Measurements from ENCODE around the gene TMEM109. TPM values are rescaled to one million over a fixed set of nuclear protein-coding genes. Genes with fewer than 3 reads are reported as not detected.

TMEM109 gene
- total RNA-seq, 1 donor from 2014 or later: 72.8 TPM

DNA sequence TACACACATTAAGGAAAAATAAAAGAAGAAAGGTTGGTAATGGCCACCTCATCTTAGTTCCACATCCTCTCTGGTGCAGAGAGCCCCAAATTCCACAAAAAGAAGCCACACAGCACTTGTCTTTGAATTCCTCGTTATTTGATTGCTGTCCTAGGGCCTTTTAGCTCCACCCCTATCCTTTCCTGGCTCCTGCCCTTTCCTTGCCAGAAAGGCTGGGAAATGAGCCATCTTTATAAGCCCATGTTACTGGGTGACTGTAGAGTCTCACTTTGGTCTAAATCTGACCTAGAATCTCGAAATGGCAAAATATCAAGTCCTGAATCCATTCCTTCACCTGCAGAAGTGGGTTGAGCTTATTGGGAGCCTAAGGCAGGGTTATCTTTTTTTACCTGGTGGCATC lies 6.0 kb downstream of the TMEM109 start:
- Histone ChIP-seq H4K20me1 (ENCODE audit: insufficient read depth, low read length) (peaks cover 28% of the 10 kb centered on the region), H2AFZ (ENCODE audit: low read depth, low read length) (no peak overlapping the region), H3K9me3 (ENCODE audit: insufficient read depth, low read depth, low read length) (no peaks in the 10 kb centered on the region), H3K4me2 (ENCODE audit: low read length) (no peak overlapping the region), H3K27ac (ENCODE audit: low read depth, low read length) (no peak overlapping the region), H3K27me3 (ENCODE audit: insufficient read depth, low read length) (no peaks in the 10 kb centered on the region), H3K9ac (ENCODE audit: low read length) (no peak overlapping the region), H3K4me3 (ENCODE audit: insufficient read depth, low read depth, low read length) (no peak overlapping the region), H3K4me1 (ENCODE audit: insufficient read depth, low read length) (peaks cover 31% of the 10 kb centered on the region), H3K36me3 (ENCODE audit: insufficient read depth, low read length) (peaks cover 15% of the 10 kb centered on the region), H3K79me2 (ENCODE audit: insufficient read depth, low read length) (peaks cover 51% of the 10 kb centered on the region)
- no peaks in the 10 kb centered on the region for H3K27me3 Mint-ChIP-seq (ENCODE audit: low read depth, unreplicated experiment)
- no peak for DNase-seq (ENCODE audit: low read depth)
- peaks cover 1% of the 10 kb centered on the region for H3K9me3 Mint-ChIP-seq (ENCODE audit: unreplicated experiment)
- FAIRE-seq: no peak
- H3K27ac Mint-ChIP-seq (ENCODE audit: unreplicated experiment): no peak overlapping the region
- no peak for TF ChIP-seq EZH2 (IDR thresholded peaks at IDR 0.05; ENCODE audit: insufficient read depth, low read length)
- TF ChIP-seq, protein P1, sequence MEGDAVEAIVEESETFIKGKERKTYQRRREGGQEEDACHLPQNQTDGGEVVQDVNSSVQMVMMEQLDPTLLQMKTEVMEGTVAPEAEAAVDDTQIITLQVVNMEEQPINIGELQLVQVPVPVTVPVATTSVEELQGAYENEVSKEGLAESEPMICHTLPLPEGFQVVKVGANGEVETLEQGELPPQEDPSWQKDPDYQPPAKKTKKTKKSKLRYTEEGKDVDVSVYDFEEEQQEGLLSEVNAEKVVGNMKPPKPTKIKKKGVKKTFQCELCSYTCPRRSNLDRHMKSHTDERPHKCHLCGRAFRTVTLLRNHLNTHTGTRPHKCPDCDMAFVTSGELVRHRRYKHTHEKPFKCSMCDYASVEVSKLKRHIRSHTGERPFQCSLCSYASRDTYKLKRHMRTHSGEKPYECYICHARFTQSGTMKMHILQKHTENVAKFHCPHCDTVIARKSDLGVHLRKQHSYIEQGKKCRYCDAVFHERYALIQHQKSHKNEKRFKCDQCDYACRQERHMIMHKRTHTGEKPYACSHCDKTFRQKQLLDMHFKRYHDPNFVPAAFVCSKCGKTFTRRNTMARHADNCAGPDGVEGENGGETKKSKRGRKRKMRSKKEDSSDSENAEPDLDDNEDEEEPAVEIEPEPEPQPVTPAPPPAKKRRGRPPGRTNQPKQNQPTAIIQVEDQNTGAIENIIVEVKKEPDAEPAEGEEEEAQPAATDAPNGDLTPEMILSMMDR (IDR thresholded peaks at IDR 0.05; ENCODE audit: insufficient read depth, low read depth, low read length): no peak
- peaks cover 17% of the 10 kb centered on the region for H3K4me1 Mint-ChIP-seq (ENCODE audit: low read depth, unreplicated experiment)
- no peak overlapping the region for H3K4me3 Mint-ChIP-seq (ENCODE audit: unreplicated experiment)
- peaks cover 18% of the 10 kb centered on the region for H3K36me3 Mint-ChIP-seq (ENCODE audit: low read depth, unreplicated experiment)

DNA sequence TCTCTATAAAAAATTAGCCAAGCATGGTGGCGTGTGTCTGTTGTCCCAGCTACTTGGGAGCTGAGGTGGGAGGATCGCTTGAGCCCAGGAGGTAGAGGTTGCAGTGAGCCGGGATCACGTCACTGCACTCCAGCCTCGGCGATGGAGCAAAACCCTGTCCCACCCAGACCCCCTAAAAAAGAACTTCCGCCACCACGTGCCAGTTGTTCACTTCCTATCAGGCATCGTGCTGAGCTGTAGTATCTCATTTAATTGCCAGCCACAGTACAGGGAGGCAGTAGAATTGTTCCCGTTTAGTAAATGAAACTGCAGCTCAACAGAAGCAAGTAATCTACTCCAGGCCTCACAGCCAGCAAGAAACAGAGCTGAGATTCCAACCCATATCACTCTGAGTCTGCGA lies 7.3 kb downstream of the TMEM109 start:
- no peak for FAIRE-seq
- no peak overlapping the region for H3K27ac ChIP-seq (ENCODE audit: low read depth, low read length)
- no peaks in the 10 kb centered on the region for H3K27me3 Mint-ChIP-seq (ENCODE audit: low read depth, unreplicated experiment)

DNA sequence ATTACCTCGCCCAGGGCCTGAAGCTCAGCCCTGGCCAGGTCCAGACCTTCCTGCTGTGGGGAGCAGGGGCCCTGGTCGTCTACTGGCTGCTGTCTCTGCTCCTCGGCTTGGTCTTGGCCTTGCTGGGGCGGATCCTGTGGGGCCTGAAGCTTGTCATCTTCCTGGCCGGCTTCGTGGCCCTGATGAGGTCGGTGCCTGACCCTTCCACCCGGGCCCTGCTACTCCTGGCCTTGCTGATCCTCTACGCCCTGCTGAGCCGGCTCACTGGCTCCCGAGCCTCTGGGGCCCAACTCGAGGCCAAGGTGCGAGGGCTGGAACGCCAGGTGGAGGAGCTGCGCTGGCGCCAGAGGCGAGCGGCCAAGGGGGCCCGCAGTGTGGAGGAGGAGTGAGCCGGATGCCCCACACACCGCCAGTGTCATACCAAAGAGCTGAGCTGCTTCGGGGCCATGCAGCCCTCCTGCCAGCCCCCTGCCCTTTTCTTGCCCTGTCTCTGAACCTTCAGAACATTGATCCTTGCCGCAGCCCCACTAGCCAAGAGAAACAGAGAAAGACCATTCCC lies 7.9 kb downstream of the TMEM109 start:
- H3K27ac Mint-ChIP-seq (ENCODE audit: unreplicated experiment): no peak overlapping the region
- DNase-seq (ENCODE audit: low read depth): no peak
- TF ChIP-seq, protein P1 (IDR thresholded peaks at IDR 0.05; ENCODE audit: insufficient read depth, low read depth, low read length): no peak
- no peak for TF ChIP-seq EZH2 (IDR thresholded peaks at IDR 0.05; ENCODE audit: insufficient read depth, low read length)

More for the DNA sequence above, 7.3 kb downstream of the TMEM109 start:
- H3K4me1 ChIP-seq (ENCODE audit: insufficient read depth, low read length): peaks cover 32% of the 10 kb centered on the region
- TF ChIP-seq, protein P1 (IDR thresholded peaks at IDR 0.05; ENCODE audit: insufficient read depth, low read depth, low read length): no peak
- no peak for TF ChIP-seq EZH2 (IDR thresholded peaks at IDR 0.05; ENCODE audit: insufficient read depth, low read length)
- peaks cover 15% of the 10 kb centered on the region for H3K36me3 ChIP-seq (ENCODE audit: insufficient read depth, low read length)
- DNase-seq (ENCODE audit: low read depth): no peak
- Mint-ChIP-seq H3K9me3 (ENCODE audit: unreplicated experiment) (peaks cover 1% of the 10 kb centered on the region), H3K4me3 (ENCODE audit: unreplicated experiment) (no peak overlapping the region), H3K4me1 (ENCODE audit: low read depth, unreplicated experiment) (peaks cover 20% of the 10 kb centered on the region), H3K36me3 (ENCODE audit: low read depth, unreplicated experiment) (peaks cover 18% of the 10 kb centered on the region), H3K27ac (ENCODE audit: unreplicated experiment) (no peak overlapping the region)
- no peak overlapping the region for H3K9ac ChIP-seq (ENCODE audit: low read length)
- H3K4me3 ChIP-seq (ENCODE audit: insufficient read depth, low read depth, low read length): no peak overlapping the region
- H4K20me1 ChIP-seq (ENCODE audit: insufficient read depth, low read length): peaks cover 41% of the 10 kb centered on the region
- no peaks in the 10 kb centered on the region for H3K27me3 ChIP-seq (ENCODE audit: insufficient read depth, low read length)
- no peak overlapping the region for H3K4me2 ChIP-seq (ENCODE audit: low read length)
- no peak overlapping the region for H2AFZ ChIP-seq (ENCODE audit: low read depth, low read length)
- H3K9me3 ChIP-seq (ENCODE audit: insufficient read depth, low read depth, low read length): no peaks in the 10 kb centered on the region
- H3K79me2 ChIP-seq (ENCODE audit: insufficient read depth, low read length): peaks cover 43% of the 10 kb centered on the region

More for the DNA sequence above, 7.9 kb downstream of the TMEM109 start:
- Histone ChIP-seq H3K4me3 (ENCODE audit: insufficient read depth, low read depth, low read length) (no peak overlapping the region), H3K9me3 (ENCODE audit: insufficient read depth, low read depth, low read length) (no peaks in the 10 kb centered on the region), H2AFZ (ENCODE audit: low read depth, low read length) (no peak overlapping the region), H3K79me2 (ENCODE audit: insufficient read depth, low read length) (peaks cover 37% of the 10 kb centered on the region), H3K9ac (ENCODE audit: low read length) (no peak overlapping the region), H3K27ac (ENCODE audit: low read depth, low read length) (no peak overlapping the region), H3K4me1 (ENCODE audit: insufficient read depth, low read length) (peaks cover 32% of the 10 kb centered on the region), H4K20me1 (ENCODE audit: insufficient read depth, low read length) (peaks cover 47% of the 10 kb centered on the region), H3K4me2 (ENCODE audit: low read length) (no peak overlapping the region), H3K36me3 (ENCODE audit: insufficient read depth, low read length) (peaks cover 15% of the 10 kb centered on the region), H3K27me3 (ENCODE audit: insufficient read depth, low read length) (no peaks in the 10 kb centered on the region)
- Mint-ChIP-seq H3K36me3 (ENCODE audit: low read depth, unreplicated experiment) (peaks cover 20% of the 10 kb centered on the region), H3K4me1 (ENCODE audit: low read depth, unreplicated experiment) (peaks cover 18% of the 10 kb centered on the region), H3K27me3 (ENCODE audit: low read depth, unreplicated experiment) (no peaks in the 10 kb centered on the region), H3K4me3 (ENCODE audit: unreplicated experiment) (no peak overlapping the region), H3K9me3 (ENCODE audit: unreplicated experiment) (peaks cover 1% of the 10 kb centered on the region)
- no peak for FAIRE-seq

All from astrocyte (in vitro differentiated cells and primary cell).